NCI-H226 (cell line): ENCODE results near the gene KRT6C.
"Not testable (repeated sequence)": the region's sequence is repeated elsewhere in the genome, so short reads cannot be mapped to it uniquely, and the experiment has no call there.

Experiments
- DNase-seq: peaks from one replicate; pipeline ENCODE4 v3.0.0-alpha.2; 2015

Gene KRT6C

DNA sequence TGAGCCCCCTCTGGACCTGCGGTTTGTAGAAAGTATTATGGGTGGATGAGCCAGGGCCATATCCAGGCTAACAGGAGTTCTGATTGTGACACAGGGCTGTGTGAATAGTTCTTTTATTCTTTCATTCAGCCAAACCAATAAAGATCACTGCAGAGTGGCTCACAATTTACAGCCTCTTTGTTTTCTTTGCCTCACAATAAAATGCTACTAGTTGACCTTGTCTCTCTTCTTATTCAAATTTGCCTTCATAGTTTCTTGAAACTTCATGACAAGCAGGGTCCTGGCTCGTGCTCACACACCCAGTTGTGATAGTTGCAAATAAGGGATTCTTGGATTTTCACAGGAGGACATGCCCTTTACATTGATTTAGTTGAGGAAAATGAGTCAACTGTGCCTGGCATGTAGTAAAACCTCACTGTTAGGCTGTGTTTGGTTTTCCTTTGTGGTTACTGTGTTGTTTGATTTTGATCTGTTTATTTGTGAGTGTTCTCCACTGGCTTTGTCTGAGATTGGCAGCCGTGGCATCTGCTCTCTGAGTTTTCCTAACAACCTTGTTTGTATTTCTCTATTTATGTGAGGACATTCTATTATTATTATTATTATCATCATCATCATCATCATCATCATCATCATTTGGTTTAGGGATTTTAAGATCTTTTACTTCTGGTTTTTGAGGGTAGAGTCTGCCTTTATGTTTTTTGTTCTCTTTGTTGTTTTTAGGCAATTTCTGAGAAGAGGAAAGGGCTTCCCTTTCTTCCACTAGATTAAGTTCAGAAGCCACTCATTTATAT is 19.0 kb downstream of the KRT6C start:
- no peak for DNase-seq

DNA sequence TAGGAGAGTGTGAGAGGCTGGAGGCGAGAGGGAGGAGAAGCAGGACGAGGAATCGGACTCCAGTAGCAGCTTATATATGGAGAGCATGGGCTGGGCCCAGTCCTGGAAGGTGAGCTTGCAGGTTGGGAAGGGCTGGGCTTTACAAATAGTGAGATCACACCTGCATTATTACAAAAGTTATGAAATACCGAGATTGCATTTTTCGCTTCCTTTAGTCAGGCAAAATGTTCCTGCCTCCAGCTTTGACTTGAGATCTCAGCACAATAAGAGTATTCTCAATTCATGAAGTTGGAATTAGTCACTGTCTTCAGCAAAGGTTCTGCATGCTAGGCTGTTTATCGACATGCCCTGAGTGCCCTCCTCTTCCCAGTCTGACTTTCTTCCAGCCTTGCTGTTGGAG is 21.5 kb downstream of the KRT6C start, which contains the start of gene KRT6B:
Gene KRT6B (minus strand): TSS at position 46 of the 400 bp plus-strand sequence. CDS start 68 bp downstream, outside the sequence.
- DNase-seq = no peak

GRCh38 chr12:52448228-52448627 is 25.4 kb downstream of the KRT6C start:
- no peak for DNase-seq

DNA sequence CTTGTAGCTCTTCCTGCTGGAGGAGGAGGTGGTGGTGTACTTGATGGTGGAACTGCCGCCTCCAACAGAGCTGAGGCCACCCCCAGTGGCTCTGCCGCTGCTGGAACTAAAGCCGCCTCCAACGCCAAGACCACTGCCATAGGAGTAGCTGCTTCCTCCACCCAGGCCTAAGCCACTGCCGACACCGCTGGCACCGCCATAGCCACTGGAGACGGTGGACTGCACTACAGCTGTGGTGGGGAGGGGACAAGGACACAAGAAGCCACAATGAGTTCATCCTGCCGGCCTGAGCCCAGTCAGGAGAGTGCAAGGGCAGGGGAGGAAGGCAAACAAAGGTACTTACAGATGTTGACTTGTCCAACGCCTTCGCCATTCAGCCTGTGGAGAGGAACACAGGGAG is 26.4 kb downstream of the KRT6C start:
- DNase-seq = not testable (repeated sequence)

GRCh38 chr12:52446367-52447045 is 27.1 kb downstream of the KRT6C start:
- peak; percentile 75 for DNase-seq

DNA sequence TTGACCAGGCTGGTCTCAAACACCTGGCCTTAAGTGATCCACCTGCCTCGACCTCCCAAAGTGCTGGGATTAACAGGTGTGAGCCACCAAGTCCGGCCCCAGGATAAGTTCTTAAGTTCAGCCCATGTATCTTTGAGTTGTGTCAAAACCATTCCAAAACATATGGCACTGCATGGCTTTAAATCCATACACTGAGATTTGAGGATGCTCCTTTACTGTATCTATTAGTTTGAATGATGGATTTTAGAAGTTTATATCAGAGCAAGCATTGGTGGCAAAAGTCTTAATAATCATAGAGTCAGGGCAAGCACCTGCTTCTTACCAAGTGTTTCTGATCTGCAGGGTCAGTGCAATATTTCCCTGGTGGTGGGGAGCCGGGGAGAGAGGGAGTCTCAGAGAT is 27.7 kb downstream of the KRT6C start:
- no peak for DNase-seq

GRCh38 chr12:52444647-52445595 is 28.7 kb downstream of the KRT6C start:
- DNase-seq = no peak

- DNase-seq = no peak
Observed at GRCh38 chr12:52443966-52444365, 29.6 kb downstream of the KRT6C start.

DNA sequence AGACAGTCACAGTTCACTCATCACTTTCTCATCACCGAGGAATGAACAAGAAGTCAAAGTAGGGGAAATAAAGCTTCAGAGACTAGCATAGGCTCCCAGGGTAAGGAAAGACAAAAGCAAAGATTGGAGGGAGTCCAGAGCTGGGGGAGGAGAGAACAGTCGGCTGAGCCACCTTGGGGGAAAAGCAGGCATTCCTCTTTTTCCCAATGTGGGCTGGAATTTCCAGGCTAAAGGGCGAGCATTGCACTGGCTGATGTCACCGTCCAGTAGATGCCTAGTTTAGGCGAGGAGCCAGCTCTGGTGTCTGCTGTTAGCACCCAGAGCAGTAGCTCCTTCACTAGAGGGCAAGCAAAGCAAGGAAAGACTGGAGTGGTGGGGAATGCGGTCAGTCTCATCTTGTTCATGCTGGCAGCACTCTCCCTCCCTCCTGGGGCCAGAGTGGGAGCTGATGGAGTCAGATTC is 31.0 kb downstream of the KRT6C start:
- peak; percentile 100 for DNase-seq

- peak; percentile 96 for DNase-seq
Observed at GRCh38 chr12:52441320-52441911, 32.2 kb downstream of the KRT6C start.

DNA sequence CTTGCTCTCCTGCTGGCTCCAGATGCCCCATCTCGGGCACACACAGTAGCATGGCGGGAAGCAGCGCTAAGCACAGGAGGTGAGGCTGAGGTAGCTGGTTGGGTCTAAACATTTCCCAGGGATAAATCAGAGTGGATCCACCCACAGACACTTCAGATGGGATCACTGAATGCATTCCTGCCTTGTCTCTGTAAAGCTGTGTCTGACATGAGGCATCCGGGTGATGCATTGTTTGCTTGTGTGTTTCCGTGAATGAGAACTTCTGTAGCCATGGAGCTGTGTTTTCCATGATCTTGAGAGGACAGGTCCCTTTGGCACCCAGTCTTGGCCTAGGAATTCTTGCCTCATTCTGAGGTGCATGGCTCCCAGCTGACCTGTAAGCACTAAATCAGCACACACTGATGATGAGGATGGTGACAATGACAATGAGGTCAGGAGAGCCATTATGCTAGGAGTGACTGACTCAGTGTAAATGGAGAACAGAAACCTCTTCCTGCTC is 32.7 kb downstream of the KRT6C start:
- peak; percentile 97 for DNase-seq

GRCh38 chr12:52439845-52440244 is 33.8 kb downstream of the KRT6C start:
- no peak for DNase-seq

DNA sequence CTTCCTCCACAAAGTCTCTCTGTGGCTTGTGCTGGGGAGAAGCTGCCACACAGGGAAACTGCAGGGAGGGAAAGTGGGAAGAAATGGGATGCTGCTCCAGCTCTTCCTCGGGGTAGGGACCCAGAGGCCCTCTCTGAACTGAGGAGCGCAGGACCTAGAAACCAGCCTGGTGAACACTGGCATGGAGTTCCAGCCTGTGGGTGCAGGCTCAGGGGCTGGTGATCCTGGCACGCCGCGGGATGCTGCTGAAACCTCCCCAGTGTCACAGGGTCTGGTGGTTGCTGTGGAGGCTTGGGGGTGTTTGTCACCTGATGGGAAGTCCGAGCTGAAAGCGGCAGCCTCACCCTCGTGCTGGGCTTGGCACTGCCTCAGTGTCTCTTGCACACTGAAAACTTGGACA is 34.2 kb downstream of the KRT6C start:
- DNase-seq = no peak

DNA sequence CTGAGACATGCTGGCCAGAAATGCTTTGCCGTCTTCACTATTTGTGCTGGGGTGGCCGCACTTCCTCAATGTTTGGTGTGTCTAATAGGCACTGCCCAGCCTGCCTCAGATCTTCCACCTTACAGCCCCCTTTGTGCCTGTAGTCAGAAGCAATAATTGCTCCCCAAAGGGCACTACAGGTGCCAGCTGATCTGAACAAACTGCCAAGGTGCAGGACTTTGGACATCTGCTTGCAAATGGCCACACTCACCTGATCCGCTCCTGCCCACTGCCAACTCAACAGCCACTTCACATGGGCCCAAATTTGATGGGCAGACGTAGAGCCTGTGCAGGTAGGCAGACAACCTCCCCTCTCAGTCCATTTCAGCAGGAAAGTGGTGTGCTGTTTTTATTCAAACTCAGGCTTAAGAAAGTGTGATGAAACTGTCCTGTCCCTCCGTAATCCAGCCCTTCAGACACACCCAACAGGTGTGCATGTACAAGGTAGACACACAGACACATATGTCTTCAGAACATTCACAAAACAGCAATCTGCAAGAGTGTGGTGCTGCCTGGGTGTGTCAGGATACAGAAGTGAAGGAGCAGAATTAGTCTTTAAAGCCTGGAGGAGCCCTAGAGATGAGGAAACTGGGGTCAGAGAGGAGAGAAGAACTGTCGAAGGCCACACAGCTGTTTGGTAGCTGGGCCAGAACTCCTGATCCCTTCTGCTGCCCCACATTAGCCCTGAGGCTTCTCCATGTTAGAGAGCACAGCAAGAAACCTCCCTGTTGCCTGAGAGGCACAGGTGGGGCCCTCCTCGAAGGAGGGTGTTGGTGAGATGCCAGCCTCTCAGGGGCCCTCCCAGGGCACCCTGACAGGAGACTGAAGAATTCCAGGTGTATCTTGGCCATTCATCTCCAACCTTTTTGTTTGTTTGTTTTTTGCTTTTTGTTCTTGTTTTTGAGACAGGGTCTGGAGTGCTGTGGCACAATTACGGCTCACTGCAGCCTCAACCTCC is 35.0 kb downstream of the KRT6C start:
- no peak for DNase-seq

DNA sequence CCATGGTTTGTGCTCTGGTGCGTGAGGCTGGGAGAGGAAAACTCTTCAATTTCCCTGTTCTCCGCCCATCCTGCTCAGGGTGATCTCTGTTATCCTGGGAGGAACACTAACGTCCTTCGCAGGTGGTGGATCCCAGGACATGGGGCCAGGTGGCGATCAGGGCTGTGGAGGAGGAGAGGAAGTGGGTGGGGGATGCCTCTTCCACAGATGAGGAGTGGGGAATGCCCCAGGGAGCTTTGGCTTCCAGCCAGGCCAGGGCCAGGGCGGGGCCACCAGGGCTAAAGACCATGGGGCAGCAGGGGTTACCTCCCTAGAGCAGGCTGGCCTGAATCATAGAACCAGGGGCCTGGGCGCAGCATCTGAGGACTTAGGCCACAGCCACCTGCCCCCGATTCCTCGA is 36.1 kb downstream of the KRT6C start:
- no peak for DNase-seq

DNA sequence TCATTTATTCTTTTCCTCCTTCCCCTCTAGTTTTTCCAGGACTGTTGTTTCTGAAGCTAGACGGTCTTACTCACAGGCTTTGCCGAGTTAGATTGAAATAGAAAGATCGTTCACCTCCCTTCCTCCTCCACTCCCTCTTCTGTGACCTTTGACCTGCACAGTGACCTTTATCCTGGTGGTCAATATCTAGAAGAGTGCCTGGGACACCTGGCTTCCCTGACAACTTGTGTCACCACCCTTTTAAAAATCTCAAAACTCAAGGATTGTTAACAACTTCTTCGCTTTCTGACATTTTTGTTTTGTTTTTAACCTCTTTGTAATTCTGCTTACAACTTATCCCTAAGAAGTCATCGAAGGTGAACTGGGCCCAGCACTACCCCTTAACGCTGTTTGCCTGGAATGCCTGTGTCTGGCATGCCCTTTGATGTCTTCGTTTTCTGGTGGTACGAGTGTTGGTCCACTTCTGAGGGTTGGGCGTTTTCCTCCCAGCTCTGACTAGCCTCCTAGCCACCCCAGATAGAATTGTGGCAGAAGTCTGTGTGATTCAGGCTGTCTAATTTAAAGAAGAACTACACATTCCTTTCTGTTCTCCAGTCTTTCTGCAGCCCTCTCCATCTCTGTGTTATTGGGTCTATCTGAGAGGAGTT is 36.7 kb downstream of the KRT6C start:
- no peak for DNase-seq

DNA sequence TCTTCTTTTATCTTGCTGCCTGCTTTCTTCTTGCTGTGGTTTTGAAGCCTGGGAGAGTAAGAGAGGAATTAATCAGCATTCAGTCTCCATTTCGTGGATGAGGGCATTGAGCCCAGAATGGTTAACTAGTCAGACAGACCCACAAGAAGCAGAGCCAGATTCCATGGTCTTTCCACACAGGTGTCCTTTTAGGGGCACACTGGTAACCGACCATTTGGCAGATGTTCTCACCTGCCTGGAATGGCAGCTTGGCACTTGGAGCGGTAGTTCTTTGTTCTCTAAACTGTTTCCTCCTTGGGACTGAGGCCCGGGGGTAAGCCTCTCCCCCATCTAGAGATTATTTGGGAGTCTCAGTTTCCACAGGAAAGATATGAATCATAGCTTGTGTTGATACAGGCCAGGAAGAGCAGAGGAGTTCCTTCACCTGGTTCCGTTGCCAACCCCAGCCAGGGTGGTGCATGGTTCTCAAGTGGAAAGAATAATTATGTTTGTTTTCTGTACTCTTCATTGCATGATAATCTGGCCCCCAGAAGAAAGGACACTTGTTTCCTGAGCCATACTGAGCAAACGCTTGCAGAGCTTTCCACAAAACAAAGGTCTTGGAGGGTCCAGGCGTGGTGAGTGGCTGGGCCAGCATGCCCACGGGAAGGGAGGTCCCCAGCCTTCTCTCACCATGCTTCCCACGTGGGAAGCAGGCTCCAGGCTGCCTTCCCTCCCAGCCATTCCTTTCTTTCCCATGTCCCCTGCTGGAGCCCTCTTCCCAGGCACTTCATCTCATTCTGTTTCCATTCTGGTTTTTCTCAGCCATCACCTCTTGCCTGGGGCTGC is 37.4 kb downstream of the KRT6C start:
- DNase-seq = peak; percentile 94

GRCh38 chr12:52435659-52435999 is 38.0 kb downstream of the KRT6C start:
- no peak for DNase-seq

- peak; percentile 91 for DNase-seq
Observed at GRCh38 chr12:52434760-52435530, 38.7 kb downstream of the KRT6C start.
